Osteocyte (in vitro differentiated cells): Measurements from ENCODE around the gene DMXL1. TPM values are rescaled to one million over a fixed set of nuclear protein-coding genes. Genes with fewer than 3 reads are reported as not detected.

ENCODE experiments used
- DNase-seq: peaks from one replicate; pipeline ENCODE4 v3.0.0; 2021; ENCODE audit warnings: mixed read lengths; ENCODE audit not compliant: unreplicated experiment; ENCODE audit errors: extremely low spot score
- H3K27ac Mint-ChIP-seq: one replicate; pipeline ENCODE4 v1.8.0; 2021; ENCODE audit warnings: mild to moderate bottlenecking, mixed read lengths; ENCODE audit not compliant: unreplicated experiment
- H3K27me3 Mint-ChIP-seq: one replicate; pipeline ENCODE4 v1.8.0; 2021; ENCODE audit warnings: mixed read lengths; ENCODE audit not compliant: unreplicated experiment
- H3K36me3 Mint-ChIP-seq: one replicate; pipeline ENCODE4 v1.8.0; 2021; ENCODE audit warnings: mixed read lengths; ENCODE audit not compliant: unreplicated experiment
- H3K4me1 Mint-ChIP-seq: one replicate; pipeline ENCODE4 v1.8.0; 2021; ENCODE audit warnings: mixed read lengths; ENCODE audit not compliant: unreplicated experiment
- H3K4me3 Mint-ChIP-seq: one replicate; pipeline ENCODE4 v1.8.0; 2021; ENCODE audit warnings: mild to moderate bottlenecking, moderate library complexity, mixed read lengths; ENCODE audit not compliant: unreplicated experiment
- H3K9me3 Mint-ChIP-seq: one replicate; pipeline ENCODE4 v1.8.0; 2021; ENCODE audit warnings: mixed read lengths; ENCODE audit not compliant: unreplicated experiment
- CTCF ChIP-seq: fragments of 200-600 bp; sonication (generic); IDR thresholded peaks from 2 replicates; pipeline ENCODE4 v1.5.0; 2021; ENCODE audit warnings: antibody characterized with exemption, mild to moderate bottlenecking, moderate library complexity
- total RNA-seq: library from RNA; stranded (reverse); gene quantifications from 2 replicates; pipeline ENCODE4 v1.2.1, GENCODE V29; 2021

DMXL1 gene
- total RNA-seq, 1 donor from 2014 or later: 38.2 TPM

GRCh38 chr5:119076080-119076479, 5.2 kb downstream of the DMXL1 start:
- H3K9me3 Mint-ChIP-seq: no peaks in the 10 kb centered on the region
- no peak overlapping the region for H3K27ac Mint-ChIP-seq
- H3K4me3 Mint-ChIP-seq: no peak overlapping the region
- no peak for TF ChIP-seq CTCF
- no peak for DNase-seq
- peaks cover 2% of the 10 kb centered on the region for H3K36me3 Mint-ChIP-seq
- peaks cover 49% of the 10 kb centered on the region for H3K4me1 Mint-ChIP-seq
- no peaks in the 10 kb centered on the region for H3K27me3 Mint-ChIP-seq

GRCh38 chr5:119077444-119077843, 6.6 kb downstream of the DMXL1 start:
- Mint-ChIP-seq H3K4me3 (no peak overlapping the region), H3K27me3 (no peaks in the 10 kb centered on the region), H3K36me3 (peaks cover 2% of the 10 kb centered on the region), H3K4me1 (peaks cover 44% of the 10 kb centered on the region), H3K9me3 (no peaks in the 10 kb centered on the region), H3K27ac (no peak overlapping the region)
- TF ChIP-seq CTCF: no peak
- no peak for DNase-seq

- H3K4me3 Mint-ChIP-seq: no peak overlapping the region
- H3K9me3 Mint-ChIP-seq: no peaks in the 10 kb centered on the region
- peaks cover 36% of the 10 kb centered on the region for H3K4me1 Mint-ChIP-seq
- H3K27ac Mint-ChIP-seq: no peak overlapping the region
- no peaks in the 10 kb centered on the region for H3K27me3 Mint-ChIP-seq
- peaks cover under 1% of the 10 kb centered on the region for H3K36me3 Mint-ChIP-seq
- TF ChIP-seq CTCF: no peak
- DNase-seq: no peak
Measured at GRCh38 chr5:119078071-119078846, 7.4 kb downstream of the DMXL1 start.

GRCh38 chr5:119078861-119079260, 8.0 kb downstream of the DMXL1 start:
- peaks cover 32% of the 10 kb centered on the region for H3K4me1 Mint-ChIP-seq
- no peak overlapping the region for H3K27ac Mint-ChIP-seq
- H3K27me3 Mint-ChIP-seq: no peaks in the 10 kb centered on the region
- no peak overlapping the region for H3K4me3 Mint-ChIP-seq
- TF ChIP-seq CTCF: no peak
- DNase-seq: no peak
- H3K9me3 Mint-ChIP-seq: no peaks in the 10 kb centered on the region
- H3K36me3 Mint-ChIP-seq: no peaks in the 10 kb centered on the region

GRCh38 chr5:119079318-119079921, 8.5 kb downstream of the DMXL1 start:
- peaks cover 27% of the 10 kb centered on the region for H3K4me1 Mint-ChIP-seq
- TF ChIP-seq CTCF: no peak
- H3K27me3 Mint-ChIP-seq: no peaks in the 10 kb centered on the region
- no peak overlapping the region for H3K27ac Mint-ChIP-seq
- H3K4me3 Mint-ChIP-seq: no peak overlapping the region
- DNase-seq: no peak
- no peaks in the 10 kb centered on the region for H3K36me3 Mint-ChIP-seq
- no peaks in the 10 kb centered on the region for H3K9me3 Mint-ChIP-seq
